GM18907 (cell line): ENCODE results near the gene TTLL12.

Source experiments
- ATAC-seq: cut with Tn5 transposase; IDR thresholded peaks from one replicate; pipeline ENCODE4 v1.9.1; 2021; ENCODE audit warnings: mild to moderate bottlenecking, moderate library complexity; ENCODE audit not compliant: unreplicated experiment

TTLL12 gene

GRCh38 chr22:43131773-43132501, 55.0 kb downstream of the TTLL12 start:
- ATAC-seq: no peak

GRCh38 chr22:43129426-43130425, 57.2 kb downstream of the TTLL12 start:
- no peak for ATAC-seq

DNA sequence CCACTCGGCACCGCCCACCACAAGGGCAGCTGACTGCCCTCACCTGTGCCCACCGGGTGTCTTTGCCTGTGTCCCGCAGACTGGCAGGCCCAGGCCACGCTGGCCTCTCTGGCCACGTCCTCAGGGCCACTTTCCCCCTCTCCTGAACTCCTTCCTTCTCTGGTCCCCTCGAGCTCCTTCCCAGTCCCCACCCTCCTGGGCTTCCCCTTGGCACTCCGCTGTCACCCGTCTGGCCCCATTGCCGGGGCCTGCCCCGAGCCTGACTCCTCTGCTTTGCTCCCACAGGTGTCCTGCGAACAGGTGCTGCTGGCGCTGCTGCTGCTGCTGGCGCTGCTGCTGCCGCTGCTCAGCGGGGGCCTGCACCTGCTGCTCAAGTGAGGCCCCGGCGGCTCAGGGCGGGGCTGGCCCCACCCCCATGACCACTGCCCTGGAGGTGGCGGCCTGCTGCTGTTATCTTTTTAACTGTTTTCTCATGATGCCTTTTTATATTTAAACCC, 58.0 kb downstream of the TTLL12 start:
- ATAC-seq: no peak

GRCh38 chr22:43128116-43128515, 58.8 kb downstream of the TTLL12 start:
- no peak for ATAC-seq

DNA sequence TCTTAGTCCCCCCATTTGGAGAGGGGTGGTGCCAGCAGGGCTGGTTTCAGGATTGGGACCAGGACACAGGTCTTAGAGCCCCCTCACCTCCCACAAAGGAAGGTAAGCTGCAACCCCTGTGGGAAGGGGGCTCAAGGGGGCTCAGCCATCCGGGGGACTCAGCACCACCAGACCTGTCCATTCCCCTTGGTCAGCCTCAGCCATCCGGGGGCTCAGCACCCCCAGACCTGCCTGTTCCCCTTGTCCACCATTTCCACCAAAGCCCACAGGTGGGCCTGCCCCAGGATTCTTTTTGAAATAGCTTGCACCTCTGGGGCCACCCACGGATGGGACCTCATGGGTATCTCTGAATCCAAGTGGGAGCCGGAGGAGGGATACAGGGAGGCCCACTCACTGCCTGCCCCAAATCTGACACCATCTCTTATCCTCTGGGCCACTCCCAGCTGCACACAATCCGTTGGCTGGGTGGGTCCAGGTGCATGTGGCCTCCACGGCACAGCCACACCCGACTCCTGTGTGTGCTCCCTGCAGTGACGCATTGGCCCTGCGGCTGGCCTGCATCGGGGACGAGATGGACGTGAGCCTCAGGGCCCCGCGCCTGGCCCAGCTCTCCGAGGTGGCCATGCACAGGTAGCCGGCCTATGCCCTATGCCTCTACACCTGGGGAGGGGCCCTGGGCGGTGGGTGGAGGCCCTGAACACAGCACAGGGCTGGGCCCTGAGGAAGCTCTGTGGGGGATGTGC, 59.6 kb downstream of the TTLL12 start:
- ATAC-seq: no peak

DNA sequence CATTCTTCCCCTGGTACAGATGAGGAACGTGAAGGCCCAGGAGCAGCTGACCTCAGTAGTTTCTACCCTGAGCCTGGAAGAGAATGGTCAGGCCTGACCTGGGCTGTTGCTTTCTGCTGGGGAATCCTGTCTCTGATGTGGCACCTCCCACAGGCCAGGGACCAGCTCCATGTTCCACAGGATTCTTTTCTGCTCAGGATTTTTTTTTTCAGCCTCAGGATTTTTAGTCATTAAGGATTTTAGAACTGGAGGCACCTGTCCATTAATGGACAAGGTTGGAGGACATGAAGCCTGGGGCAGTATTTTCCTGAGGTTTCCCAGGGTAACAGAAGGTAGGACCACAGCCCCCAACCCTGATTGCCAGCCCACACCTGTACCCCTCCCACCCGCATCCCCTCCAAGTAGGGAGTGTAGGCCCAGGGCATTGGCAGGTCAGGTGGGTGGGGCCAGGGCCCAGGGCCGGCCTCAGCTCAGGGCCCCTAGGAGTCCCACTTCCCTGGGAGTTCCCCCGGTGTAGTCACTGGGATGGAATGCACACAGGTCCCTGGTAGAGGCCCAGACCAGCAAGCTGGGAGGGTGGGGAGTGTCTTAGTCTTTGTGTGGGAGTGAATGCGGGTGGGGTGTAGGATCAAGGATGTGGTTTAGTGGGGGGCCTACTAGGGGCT, 60.3 kb downstream of the TTLL12 start:
- ATAC-seq: no peak

GRCh38 chr22:43118953-43119458, 67.9 kb downstream of the TTLL12 start:
- peak; percentile 56 for ATAC-seq

DNA sequence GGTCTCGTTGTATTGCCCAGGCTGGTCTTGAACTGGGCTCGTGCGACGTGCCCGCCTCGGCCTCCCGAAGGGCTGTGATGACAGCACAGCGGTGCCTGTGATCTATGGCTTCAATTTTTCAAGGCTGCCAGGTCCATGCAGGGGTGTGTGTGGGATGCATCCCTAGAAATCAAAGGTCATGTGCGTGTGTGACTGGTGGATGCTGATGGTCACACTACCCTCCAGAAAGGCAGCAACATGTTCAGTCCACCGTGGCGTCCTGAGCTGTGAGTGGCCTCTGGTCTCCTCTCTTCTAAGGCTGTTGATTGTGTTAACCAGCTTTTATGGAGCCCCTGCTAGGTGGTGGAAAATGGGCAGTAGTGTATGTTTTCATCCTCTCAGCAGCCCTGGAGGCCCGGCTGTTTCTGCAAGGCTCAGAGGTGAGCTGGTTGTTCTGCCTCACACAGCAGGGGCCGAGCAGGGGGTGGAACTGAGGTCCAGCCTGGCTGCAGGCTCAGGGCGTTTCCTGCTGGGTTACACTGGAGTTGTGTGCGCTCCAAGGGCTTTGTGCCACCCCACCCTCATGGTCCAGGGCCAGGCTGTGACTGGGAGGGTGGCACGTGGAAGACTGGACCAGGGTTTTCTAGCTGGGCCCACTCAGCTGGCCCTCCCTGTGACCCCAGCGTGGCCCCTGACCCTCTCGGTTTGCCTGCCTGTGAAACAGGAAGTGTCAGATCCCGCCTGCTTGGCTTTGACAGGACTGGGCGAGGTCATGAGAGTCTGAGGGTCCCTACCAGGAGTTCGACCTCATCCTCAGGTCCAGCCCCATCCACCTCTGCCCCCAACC, 68.7 kb downstream of the TTLL12 start:
- peak; percentile 19 for ATAC-seq

GRCh38 chr22:43116932-43117331, 70.0 kb downstream of the TTLL12 start:
- no peak for ATAC-seq
